ENCODE results near the gene TIAM2.

The TIAM2 gene

GRCh38 chr6:155141002-155141401, 145.9 kb downstream of the TIAM2 start:
- no peak for DNase-seq

- no peak for DNase-seq
Observed at GRCh38 chr6:155141512-155141911, 146.4 kb downstream of the TIAM2 start.

GRCh38 chr6:155142168-155143028, 147.3 kb downstream of the TIAM2 start:
- DNase-seq = no peak

- no peak for DNase-seq
Observed at GRCh38 chr6:155143029-155143577, 148.0 kb downstream of the TIAM2 start.

- DNase-seq = no peak
Observed at GRCh38 chr6:155143578-155144106, 148.5 kb downstream of the TIAM2 start.

GRCh38 chr6:155146205-155146604, 151.1 kb downstream of the TIAM2 start:
- no peak for DNase-seq

DNA sequence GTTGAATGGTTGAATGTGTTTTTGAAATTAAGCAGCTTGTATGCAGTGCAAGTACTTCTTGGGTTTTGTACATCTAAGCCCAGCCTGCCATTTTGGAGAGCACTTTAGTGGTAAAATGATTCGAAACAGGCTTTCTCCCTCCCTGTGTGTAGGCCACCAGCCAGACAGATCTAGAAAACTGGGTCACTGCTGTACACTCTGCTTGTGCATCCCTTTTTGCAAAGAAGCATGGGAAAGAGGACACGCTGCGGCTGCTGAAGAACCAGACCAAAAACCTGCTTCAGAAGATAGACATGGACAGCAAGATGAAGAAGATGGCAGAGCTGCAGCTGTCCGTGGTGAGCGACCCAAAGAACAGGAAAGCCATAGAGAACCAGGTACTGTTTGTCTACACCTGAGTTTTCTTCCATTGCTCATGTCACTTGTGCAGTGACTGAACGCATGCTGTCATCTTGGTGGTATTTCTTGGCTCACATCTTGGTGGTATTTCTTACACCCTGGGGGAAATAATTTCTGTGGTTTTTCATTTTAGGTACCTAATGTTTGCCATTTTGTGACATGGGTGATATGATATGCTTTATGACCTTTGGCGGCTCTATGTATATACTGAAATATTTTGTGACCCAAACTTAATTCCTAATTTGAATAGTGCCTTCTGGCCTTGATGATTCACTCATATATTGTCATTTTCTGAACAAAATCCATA, 153.0 kb downstream of the TIAM2 start:
- no peak for DNase-seq

- DNase-seq = no peak
Observed at GRCh38 chr6:155150967-155151671, 156.0 kb downstream of the TIAM2 start.

DNA sequence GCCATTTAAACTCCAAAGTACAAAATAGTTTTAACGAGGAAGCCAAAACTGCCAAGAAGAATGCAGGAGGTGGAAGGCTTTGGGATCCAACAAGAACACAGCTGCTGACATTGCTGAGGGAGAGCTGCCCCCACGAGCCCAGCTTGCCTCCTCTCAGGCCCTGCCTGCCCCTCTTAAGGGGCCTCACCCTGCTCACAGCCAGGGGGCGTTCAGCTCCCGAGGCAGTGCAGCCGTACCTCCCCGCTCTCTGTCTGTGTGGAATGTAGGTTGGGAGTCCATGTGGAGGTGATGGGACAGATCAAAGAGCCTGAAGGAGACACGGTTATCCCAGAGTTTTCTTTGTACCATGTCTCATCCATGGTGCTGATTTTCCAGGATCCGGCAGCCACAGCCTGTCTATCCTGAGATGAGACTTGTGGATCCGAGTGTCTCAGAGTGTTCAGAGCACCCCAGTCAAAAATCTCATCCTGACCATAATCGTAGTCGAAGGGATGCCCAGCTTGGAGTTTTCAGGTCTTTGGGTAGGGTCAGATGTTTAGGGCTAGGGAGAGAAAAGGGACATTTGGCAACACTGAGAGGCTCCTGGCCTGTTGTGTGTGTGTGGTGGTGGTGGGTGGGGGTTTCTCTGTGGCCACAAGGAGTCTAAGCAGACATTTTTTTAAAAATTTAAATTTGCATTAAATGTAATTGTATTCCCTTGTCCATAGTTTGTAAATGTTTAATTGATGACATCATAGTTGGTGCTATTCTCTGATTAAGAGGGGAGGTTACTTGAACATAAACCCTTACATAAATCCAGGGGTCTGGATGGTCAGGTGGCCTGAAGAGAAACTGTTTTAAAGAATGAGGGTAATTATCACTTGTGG, 157.3 kb downstream of the TIAM2 start:
- DNase-seq = no peak

GRCh38 chr6:155154158-155154830, 159.2 kb downstream of the TIAM2 start:
- DNase-seq = peak; percentile 58

GRCh38 chr6:155155787-155156447, 160.8 kb downstream of the TIAM2 start:
- DNase-seq = peak; percentile 28

DNA sequence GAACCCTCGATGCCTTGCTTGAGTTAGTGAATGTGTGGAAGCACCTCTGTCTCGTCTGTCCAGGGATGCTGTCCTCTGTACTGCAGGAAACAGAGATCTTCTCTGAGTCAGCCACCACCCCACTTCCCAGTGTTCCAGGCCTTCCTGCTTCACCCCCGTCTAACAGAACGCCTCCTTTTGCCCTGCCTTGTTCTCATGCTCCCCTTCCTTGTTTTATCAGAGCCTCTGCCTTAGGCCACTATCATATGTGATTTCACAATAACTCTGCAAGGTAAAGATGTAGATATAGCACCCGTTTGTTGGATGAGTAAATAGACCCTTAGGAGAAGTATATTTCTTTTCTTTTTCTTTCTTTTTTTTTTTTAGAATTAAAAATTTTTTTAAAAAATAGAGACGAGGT, 162.0 kb downstream of the TIAM2 start:
- no peak for DNase-seq

DNA sequence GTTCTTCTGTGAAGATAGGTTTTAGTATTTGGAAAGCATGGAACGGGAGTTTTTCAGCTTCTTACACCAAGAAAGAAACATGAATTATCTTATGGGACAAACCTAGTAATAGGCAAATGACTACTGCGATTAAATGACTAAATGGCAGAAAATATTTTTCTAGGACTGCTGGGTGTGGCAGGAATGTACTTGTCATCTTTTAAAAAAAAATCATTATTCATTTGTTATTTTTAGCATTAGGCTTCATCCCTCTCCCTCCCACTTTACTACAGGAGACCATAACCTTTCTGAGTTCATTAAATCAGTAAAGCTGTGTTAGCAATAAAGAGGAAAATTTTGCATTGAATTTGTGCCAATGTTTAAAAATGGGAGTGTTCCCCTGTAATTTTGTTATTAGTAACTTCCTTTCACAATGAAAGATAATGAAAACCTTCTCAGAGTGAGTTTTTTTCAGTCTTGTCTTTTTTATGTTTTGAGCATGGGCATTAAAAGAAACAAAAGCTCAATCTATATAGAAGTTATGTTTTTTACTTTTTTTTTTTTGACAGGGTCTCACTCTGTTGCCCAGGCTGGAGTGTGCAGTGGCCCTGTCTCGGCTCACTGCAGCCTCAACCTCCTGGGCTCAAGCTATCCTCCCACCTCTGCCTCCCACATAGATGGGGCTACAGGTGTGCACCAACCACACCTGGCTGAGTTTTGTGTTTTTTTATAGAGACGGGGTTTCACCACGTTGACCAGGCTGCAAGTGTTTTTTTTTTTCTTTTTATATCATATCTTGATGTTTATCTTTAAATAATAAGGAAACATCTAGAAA, 163.1 kb downstream of the TIAM2 start:
- DNase-seq = peak; percentile 49

GRCh38 chr6:155162682-155163081, 167.6 kb downstream of the TIAM2 start:
- DNase-seq = peak; percentile 29

- DNase-seq = no peak
Observed at GRCh38 chr6:155163601-155164000, 168.5 kb downstream of the TIAM2 start.

DNA sequence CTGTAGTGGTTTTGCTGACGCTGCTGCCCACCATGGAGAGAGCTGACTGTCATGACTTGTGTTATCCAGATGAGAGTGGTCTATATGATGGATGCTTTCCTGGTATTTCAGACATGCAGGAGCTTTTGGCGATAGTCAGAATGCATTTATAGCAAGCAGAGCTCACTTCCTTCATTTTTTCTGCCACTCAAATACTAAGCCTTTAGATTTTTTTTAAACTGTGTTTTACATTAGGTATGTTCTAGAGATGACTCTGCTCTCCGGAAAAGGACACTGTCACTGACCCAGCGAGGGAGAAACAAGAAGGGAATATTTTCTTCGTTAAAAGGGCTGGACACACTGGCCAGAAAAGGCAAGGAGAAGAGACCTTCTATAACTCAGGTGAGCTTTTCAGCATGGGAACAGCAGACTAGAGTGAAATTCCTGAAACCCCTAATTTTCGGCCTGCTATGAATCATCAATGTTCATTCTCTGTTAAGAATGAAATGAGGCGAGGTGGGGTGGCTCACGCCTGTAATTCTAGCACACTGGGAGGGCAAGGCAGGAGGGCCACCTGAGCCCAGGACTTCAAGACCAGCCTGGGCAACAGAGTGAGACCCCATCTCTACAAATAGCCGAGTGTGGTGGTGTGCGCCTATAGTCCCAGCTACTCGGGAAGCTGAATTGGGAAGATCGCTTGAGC, 170.1 kb downstream of the TIAM2 start:
- no peak for DNase-seq

- DNase-seq = no peak
Observed at GRCh38 chr6:155170519-155170918, 175.4 kb downstream of the TIAM2 start.

DNA sequence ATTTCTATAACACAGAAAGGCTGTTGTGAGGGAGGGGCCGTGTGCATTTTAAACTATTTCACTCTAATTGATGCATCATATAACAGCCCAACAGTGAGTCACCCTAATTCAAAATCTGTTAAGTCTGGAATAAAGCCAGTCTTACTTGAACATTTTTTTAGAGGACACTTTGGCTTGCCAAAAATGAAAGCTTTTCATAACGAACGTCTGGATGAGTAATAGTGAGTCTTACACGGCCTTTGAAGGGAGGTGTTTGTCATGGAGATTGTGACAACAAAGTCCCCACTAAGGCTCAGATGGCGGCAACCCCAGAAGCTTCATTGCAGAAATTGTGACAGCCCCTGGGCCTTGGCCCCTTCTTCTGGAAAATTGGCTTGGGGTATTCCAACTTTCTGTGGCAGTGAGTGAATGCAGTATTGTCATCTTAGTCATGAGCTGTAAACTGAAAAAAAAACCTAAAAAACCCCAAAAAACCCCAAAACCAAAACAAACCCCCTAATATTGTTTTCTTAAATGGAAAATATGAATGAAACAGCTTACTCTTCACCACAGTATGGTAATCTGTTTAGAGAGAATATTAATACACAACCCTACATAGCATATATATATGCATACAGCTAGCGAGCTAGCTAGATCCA, 176.1 kb downstream of the TIAM2 start:
- peak; percentile 70 for DNase-seq
